ENCODE data around the gene SPACA4.

Gene SPACA4

DNA sequence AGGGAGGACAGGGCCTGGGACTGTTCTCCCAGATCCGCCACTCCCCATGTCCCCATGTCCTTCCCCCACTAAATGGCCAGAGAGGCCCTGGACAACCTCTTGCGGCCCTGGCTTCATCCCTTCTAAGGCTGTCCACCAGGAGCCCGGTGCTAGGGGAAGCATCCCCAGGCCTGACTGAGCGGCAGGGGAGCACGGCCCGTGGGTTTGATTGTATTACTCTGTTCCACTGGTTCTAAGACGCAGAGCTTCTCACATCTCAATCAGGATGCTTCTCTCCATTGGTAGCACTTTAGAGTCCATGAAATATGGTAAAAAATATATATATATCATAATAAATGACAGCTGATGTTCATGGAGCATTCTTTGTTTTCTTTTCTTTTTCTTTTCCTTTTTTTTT, 815 bp downstream of the SPACA4 start:
- TF ChIP-seq, protein P1, sequence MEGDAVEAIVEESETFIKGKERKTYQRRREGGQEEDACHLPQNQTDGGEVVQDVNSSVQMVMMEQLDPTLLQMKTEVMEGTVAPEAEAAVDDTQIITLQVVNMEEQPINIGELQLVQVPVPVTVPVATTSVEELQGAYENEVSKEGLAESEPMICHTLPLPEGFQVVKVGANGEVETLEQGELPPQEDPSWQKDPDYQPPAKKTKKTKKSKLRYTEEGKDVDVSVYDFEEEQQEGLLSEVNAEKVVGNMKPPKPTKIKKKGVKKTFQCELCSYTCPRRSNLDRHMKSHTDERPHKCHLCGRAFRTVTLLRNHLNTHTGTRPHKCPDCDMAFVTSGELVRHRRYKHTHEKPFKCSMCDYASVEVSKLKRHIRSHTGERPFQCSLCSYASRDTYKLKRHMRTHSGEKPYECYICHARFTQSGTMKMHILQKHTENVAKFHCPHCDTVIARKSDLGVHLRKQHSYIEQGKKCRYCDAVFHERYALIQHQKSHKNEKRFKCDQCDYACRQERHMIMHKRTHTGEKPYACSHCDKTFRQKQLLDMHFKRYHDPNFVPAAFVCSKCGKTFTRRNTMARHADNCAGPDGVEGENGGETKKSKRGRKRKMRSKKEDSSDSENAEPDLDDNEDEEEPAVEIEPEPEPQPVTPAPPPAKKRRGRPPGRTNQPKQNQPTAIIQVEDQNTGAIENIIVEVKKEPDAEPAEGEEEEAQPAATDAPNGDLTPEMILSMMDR (IDR thresholded peaks at IDR 0.05; ENCODE audit: borderline replicate concordance, insufficient read depth, low read depth, low read length): no peak

DNA sequence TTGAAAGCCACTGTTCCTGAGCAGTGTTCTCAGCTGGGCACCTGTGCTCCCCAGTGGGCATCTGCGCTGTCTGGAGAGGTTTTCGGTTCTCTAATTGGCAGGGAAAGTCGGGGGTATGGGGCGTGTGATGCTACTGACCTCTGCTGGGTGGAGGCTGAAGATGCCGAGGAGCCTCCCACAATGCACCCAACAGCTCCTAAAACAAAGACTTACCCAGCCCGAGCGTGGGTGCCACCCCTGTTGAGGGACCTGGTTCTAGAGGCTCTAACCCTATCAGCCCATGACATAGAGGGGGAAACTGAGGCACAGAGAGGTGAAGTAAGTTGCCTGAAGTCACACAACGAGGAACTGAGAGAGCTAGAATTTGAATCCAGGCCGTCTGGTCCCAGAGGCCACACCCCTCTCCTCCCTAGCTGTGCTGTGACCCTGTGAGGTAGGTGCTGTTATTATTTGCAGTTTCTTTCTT, 2.3 kb downstream of the SPACA4 start:
- H3K4me3 ChIP-seq (ENCODE audit: low read depth, low read length): no peak overlapping the region
- TF ChIP-seq, protein P1 (IDR thresholded peaks at IDR 0.05; ENCODE audit: borderline replicate concordance, insufficient read depth, low read depth, low read length): peak; percentile 75

More for the DNA sequence above, 815 bp downstream of the SPACA4 start:
- no peak overlapping the region for H3K4me3 ChIP-seq (ENCODE audit: low read depth, low read length)

DNA sequence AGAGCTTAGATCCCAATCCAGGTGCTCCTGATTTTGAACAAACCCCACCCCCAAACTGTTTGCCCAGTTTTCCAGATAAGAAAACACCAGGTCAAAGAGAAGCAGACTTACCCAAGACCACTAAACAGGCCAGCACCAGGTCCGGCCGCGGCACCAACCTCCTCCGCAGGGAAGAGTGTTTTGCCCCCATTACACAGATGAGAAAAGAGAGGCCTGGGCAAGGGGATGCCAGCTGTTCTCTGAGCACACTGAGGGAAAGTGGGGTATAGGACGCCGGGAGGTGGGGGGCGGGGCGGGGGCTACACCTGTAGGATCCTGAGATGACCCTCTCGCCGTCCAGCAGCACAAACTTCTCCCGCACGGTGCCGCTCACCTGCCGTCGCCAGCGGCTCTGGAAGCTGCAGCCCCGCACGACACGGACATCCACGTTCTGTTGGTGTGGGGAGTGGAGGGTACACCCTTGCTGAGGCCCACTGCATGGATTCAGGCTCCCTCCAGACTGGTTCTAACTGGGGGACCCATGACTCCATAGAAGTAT, 3.1 kb downstream of the SPACA4 start:
- TF ChIP-seq, protein P1 (IDR thresholded peaks at IDR 0.05; ENCODE audit: borderline replicate concordance, insufficient read depth, low read depth, low read length): no peak
- no peak overlapping the region for H3K4me3 ChIP-seq (ENCODE audit: low read depth, low read length)

DNA sequence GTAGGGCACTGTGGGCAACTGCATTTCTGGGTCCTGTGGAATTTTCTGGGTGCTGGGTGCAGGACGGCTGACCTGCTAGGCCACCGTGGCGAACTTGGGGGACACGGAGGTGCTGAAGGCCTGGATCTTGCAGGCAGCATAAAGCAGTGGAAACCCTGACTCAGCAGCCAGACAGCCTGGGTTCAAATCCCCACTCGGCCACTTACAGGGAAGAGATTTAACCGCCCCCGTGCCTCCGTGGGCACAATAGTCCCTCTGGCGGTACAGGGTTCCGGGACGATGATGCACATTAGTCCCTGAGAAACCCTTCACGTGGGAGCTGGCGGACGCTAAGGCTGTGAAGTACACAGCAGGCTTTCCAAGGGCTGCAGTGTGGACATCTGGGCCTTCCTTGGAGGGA, 5.3 kb downstream of the SPACA4 start:
- H3K4me3 ChIP-seq (ENCODE audit: low read depth, low read length): no peak overlapping the region

DNA sequence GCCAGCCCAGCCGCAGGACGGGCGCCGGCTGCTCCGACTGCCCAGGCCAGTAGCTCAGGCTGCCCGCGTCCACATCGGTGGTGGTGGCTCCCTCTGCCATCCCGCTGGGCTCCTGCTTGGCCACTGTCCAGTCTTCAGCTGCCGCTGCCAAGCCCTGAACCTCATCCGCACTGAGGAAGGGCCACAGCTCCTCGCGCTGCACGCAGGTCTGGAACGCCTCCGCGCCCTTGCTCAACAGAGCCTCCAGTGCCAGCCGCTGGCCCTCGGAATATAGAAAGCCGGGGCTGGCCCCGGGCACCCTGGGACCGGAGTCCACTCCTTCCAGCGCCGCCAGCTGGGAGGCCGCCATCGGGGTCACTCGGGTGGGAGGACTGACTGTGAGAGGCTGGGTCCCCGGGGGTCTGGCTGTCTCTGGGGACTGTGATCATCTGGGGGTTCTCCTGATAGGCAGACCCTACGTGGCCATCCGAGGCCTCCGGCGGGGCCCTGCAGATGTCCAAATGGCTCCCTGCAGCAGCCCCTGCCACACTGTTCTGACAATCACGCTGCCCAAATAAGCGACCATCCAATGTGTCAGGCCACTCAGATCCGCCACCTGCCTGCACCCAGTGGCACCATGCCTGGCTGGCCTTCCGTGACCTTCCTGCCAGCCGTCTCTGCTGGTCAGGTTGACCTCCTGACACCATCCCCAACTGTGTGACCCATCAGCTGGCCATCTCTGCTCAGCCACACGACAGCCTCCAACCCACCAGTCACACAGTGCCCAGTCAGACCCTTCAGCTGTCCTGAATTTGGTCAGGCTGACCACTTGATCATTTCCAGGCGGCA, 6.7 kb downstream of the SPACA4 start:
- H3K4me3 ChIP-seq (ENCODE audit: low read depth, low read length): no peak overlapping the region
- TF ChIP-seq, protein P1 (IDR thresholded peaks at IDR 0.05; ENCODE audit: borderline replicate concordance, insufficient read depth, low read depth, low read length): no peak

More for the DNA sequence above, 5.3 kb downstream of the SPACA4 start:
- TF ChIP-seq, protein P1 (IDR thresholded peaks at IDR 0.05; ENCODE audit: borderline replicate concordance, insufficient read depth, low read depth, low read length): no peak

DNA sequence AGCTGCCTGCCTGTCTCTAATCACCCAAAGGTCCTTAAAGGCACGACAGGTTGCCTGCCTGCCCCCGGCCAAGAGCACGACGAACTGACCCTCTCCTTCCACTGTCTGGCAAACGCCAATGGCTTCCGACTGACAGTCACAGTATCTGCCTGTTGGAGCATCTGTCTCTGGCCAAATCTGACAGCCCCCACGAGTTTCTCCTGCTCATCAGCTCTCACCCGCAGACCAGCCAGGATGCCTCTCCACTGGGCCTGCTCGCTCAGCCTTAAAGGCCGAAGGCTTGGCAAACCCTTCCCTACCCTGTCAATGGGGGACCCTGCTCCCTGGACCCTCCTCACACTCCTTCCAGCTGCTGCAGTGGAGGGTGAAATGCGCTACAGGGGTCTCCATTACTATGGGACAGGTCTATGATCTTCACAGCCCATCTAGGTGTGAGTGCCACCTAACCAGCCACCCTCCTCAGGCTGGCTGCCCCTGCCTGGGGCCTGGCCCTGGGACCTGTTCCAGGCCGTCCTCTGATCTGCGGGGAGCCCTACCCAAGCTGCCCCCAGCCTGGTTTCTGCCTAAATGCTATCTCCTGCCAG, 7.4 kb downstream of the SPACA4 start:
- TF ChIP-seq, protein P1 (IDR thresholded peaks at IDR 0.05; ENCODE audit: borderline replicate concordance, insufficient read depth, low read depth, low read length): no peak
- H3K4me3 ChIP-seq (ENCODE audit: low read depth, low read length): no peak overlapping the region
